Measurements from ENCODE around the gene QSOX1. TPM values are rescaled to one million over a fixed set of nuclear protein-coding genes. Genes with fewer than 3 reads are reported as not detected.

The QSOX1 gene
- total and polyA plus RNA-seq, 9 of the 15 experiments (the other 6 are each of a cell fraction or from before 2014, with no cell fraction given), result 4.0 to 53.1 (median 15.0) TPM

- TF ChIP-seq ZNF436 (CRISPR knock-in tag; IDR thresholded peaks at IDR 0.05) (no peak), PHB (CRISPR knock-in tag; IDR thresholded peaks at IDR 0.05) (no peak), ZNF780A (CRISPR knock-in tag; IDR thresholded peaks at IDR 0.05) (no peak), RFX5 (IDR thresholded peaks at IDR 0.05; ENCODE audit: low read depth, low read length) (no peak), TARDBP (IDR thresholded peaks at IDR 0.05) (no peak), OTX1 (CRISPR knock-in tag; IDR thresholded peaks at IDR 0.05) (no peak), KDM5B (IDR thresholded peaks at IDR 0.05; ENCODE audit: insufficient replicate concordance, low read depth, low read length) (no peak), STAT6 (CRISPR knock-in tag; IDR thresholded peaks at IDR 0.05) (no peak), RBFOX2 (IDR thresholded peaks at IDR 0.05; ENCODE audit: low read depth, low read length) (no peak), POLR2AphosphoS2 (IDR thresholded peaks at IDR 0.05; ENCODE audit: low read length) (no peak), ZBTB43 (CRISPR knock-in tag; IDR thresholded peaks at IDR 0.05) (no peak), TOE1 (IDR thresholded peaks at IDR 0.05; ENCODE audit: borderline replicate concordance) (no peak), TOE1 (CRISPR knock-in tag; IDR thresholded peaks at IDR 0.05; ENCODE audit: borderline replicate concordance, low read depth) (no peak), HDAC1 (IDR thresholded peaks at IDR 0.05) (no peak), TAL1 (IDR thresholded peaks at IDR 0.05) (peak; percentile 85), ADNP (tag; IDR thresholded peaks at IDR 0.05) (no peak), POLR2AphosphoS5 (IDR thresholded peaks at IDR 0.05; ENCODE audit: control insufficient read depth, insufficient read depth, low read depth, low read length) (peak; percentile 24; the same call in 1 of the 2 replicates), NCOA6 (IDR thresholded peaks at IDR 0.05) (no peak), TAF9B (IDR thresholded peaks at IDR 0.05; ENCODE audit: partially characterized antibody) (no peak), MXD1 (CRISPR knock-in tag; IDR thresholded peaks at IDR 0.05; ENCODE audit: borderline replicate concordance, poor library complexity, severe bottlenecking) (no peak), ZNF57 (CRISPR knock-in tag; IDR thresholded peaks at IDR 0.05) (no peak), MAX (CRISPR knock-in tag; IDR thresholded peaks at IDR 0.05) (0 out of 2 replicates have a peak, but pooled peaks have one; percentile 40), ZNF316 (IDR thresholded peaks at IDR 0.05) (peak; percentile 5; the same call in 1 of the 2 replicates), SNAPC5 (CRISPR knock-in tag; IDR thresholded peaks at IDR 0.05) (no peak), ZC3H4 (CRISPR knock-in tag; IDR thresholded peaks at IDR 0.05; ENCODE audit: borderline replicate concordance) (no peak), ZNF274 (IDR thresholded peaks at IDR 0.05; ENCODE audit: borderline replicate concordance, low read depth, low read length) (no peak), ZNF347 (CRISPR knock-in tag; IDR thresholded peaks at IDR 0.05; ENCODE audit: low read depth) (no peak)
Measured at GRCh38 chr1:180156631-180157091, 2.0 kb downstream of the QSOX1 start (continued).

Data from K562 (cell line).